Right atrium auricular region (tissue), 2 donors: ENCODE data around the gene HSPA14. TPM values are rescaled to one million over a fixed set of nuclear protein-coding genes. Genes with fewer than 3 reads are reported as not detected.
"Not testable (repeated sequence)": the region's sequence is repeated elsewhere in the genome, so short reads cannot be mapped to it uniquely, and the experiment has no call there.

Experiments
- DNase-seq: peaks from one replicate; pipeline ENCODE4 v3.0.0-alpha.2; 2019; ENCODE audit warnings: low spot score
- H3K27ac ChIP-seq, 2 donors: fragments of 200-600 bp; sonication (generic); 1 replicate in 1 of 2; 2 replicates in 1 of 2; pipeline ENCODE4 v1.5.1; 2016 to 2019
- H3K27me3 ChIP-seq, 2 donors: fragments of 200-600 bp; sonication (generic); one replicate each; pipeline versions ENCODE4 v1.5.1 to v1.6.0; 2017 to 2019
- H3K36me3 ChIP-seq: fragments of 200-600 bp; sonication (generic); one replicate; pipeline ENCODE4 v1.5.1; 2016
- H3K4me1 ChIP-seq, 2 donors: fragments of 200-600 bp; sonication (generic); one replicate each; pipeline versions ENCODE4 v1.5.1 to v1.6.0; 2017 to 2019
- H3K4me3 ChIP-seq, 2 donors: fragments of 200-600 bp; sonication (generic); 1 replicate in 1 of 2; 2 replicates in 1 of 2; pipeline ENCODE4 v1.5.1; 2017 to 2019; ENCODE audit warnings: mild to moderate bottlenecking in 1 of 2, moderate library complexity in 1 of 2
- H3K9me3 ChIP-seq, 2 donors: fragments of 200-600 bp; sonication (generic); one replicate each; pipeline ENCODE4 v1.5.1; 2019
- total RNA-seq, 2 donors: library from RNA; depleted of rRNA; stranded (reverse); fragments of >200 nt; gene quantifications; one replicate each; pipeline ENCODE4 v1.1.0, GENCODE V29; 2016
- TF ChIP-seq, protein P1 (sequence below), 2 donors: fragments of 200-600 bp; sonication (generic); IDR thresholded peaks; one replicate each; pipeline ENCODE4 v1.5.1; 2019; ENCODE audit warnings: antibody characterized with exemption in 2 of 2

Gene HSPA14
- total RNA-seq, 2 donors from 2014 or later = 6.1 to 9.7 TPM

DNA sequence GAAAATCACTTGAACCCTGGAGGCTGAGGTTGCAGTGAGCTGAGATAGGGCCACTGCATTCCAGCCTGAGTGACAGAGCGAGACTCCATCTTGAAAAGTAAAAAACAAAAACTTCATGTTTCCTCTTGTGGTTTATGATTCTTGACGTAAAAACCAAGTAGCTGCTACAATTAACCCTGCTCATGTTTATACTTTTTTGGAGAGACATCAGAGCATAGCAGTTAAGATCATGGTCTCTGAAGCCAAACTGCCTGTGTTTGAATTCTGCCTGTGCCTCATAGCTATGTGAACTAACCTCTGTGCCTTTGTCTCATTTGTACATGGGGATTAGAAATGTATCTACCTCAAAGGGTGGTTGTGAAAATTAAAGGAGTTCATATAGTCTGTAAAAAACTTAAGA lies 67.8 kb downstream of the HSPA14 start:
- H3K27me3 ChIP-seq = no peaks in the 10 kb centered on the region
- H3K36me3 ChIP-seq = peaks cover 25% of the 10 kb centered on the region
- no peaks in the 10 kb centered on the region for H3K9me3 ChIP-seq
- no peaks in the 10 kb centered on the region for H3K4me1 ChIP-seq
- DNase-seq = no peak
- H3K4me3 ChIP-seq = no peak overlapping the region
- H3K27ac ChIP-seq = no peak overlapping the region
- TF ChIP-seq, protein P1, sequence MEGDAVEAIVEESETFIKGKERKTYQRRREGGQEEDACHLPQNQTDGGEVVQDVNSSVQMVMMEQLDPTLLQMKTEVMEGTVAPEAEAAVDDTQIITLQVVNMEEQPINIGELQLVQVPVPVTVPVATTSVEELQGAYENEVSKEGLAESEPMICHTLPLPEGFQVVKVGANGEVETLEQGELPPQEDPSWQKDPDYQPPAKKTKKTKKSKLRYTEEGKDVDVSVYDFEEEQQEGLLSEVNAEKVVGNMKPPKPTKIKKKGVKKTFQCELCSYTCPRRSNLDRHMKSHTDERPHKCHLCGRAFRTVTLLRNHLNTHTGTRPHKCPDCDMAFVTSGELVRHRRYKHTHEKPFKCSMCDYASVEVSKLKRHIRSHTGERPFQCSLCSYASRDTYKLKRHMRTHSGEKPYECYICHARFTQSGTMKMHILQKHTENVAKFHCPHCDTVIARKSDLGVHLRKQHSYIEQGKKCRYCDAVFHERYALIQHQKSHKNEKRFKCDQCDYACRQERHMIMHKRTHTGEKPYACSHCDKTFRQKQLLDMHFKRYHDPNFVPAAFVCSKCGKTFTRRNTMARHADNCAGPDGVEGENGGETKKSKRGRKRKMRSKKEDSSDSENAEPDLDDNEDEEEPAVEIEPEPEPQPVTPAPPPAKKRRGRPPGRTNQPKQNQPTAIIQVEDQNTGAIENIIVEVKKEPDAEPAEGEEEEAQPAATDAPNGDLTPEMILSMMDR (IDR thresholded peaks at IDR 0.05) = no peak

DNA sequence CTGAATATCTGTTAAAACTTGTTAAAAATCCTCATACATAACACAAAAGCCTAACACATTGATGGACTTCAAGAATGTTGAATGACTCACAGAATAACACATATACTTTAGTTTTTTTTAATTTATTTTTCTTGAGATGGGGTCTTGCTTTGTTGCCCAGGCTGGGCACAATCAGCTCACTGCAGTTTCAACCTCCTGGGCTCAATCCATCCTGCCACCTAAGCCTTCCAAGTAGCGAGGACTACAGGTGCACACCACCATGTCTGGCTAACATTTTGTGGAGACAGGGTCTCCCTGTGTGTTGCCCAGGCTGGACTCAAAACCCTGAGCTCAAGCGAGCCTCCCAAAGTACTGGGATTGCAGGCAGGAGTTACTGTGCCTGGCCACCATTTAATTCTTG lies 68.7 kb downstream of the HSPA14 start:
- Histone ChIP-seq H3K36me3 (peaks cover 28% of the 10 kb centered on the region), H3K27ac (no peak overlapping the region), H3K4me1 (no peaks in the 10 kb centered on the region), H3K9me3 (no peaks in the 10 kb centered on the region), H3K27me3 (no peaks in the 10 kb centered on the region), H3K4me3 (no peak overlapping the region)
- DNase-seq = no peak
- TF ChIP-seq, protein P1 (IDR thresholded peaks at IDR 0.05) = no peak

DNA sequence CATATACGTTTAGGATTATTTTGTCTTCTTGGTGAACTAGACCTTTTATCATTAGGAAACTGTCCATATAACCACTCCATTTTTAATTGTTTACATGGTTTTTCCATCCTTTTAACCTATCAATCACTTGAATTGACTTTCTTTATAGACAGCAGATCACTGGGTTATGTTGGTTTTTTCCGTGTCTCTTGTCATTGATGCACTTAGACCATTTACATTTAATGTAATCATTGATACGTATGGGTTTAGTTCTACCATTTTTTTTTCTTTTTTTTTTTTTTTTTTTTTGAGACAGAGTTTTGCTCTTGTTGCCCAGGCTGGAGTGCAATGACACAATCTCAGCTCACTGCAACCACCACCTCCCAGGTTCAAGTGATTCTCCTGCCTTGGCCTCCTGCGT lies 69.5 kb downstream of the HSPA14 start:
- peaks cover 28% of the 10 kb centered on the region for H3K36me3 ChIP-seq
- not testable (repeated sequence) for H3K27ac ChIP-seq, H3K4me3 ChIP-seq, H3K27me3 ChIP-seq, H3K9me3 ChIP-seq, DNase-seq, H3K4me1 ChIP-seq

DNA sequence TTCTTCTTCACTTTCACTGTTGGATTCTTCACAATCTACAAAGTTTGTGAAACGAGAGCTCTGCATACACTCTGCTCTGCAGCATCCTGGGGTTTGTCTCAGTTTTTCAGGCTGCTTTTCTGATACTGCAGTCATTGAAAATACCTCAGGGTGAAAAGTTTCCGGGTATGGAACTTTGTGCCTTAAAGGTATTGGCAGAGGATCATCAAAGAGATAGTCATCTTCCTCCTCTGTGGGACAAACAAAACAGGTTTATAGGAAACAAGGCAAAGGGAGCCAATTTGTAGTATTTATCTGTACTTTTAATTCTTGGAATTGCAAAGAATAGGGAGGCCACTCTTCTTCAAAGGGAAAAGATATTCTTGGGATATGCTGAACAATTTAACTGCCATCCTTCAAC lies 71.0 kb downstream of the HSPA14 start:
- no peak overlapping the region for H3K27ac ChIP-seq
- H3K9me3 ChIP-seq = no peaks in the 10 kb centered on the region
- no peak overlapping the region for H3K4me3 ChIP-seq
- TF ChIP-seq, protein P1 (IDR thresholded peaks at IDR 0.05) = no peak
- no peaks in the 10 kb centered on the region for H3K4me1 ChIP-seq
- no peak for DNase-seq
- peaks cover 28% of the 10 kb centered on the region for H3K36me3 ChIP-seq
- no peaks in the 10 kb centered on the region for H3K27me3 ChIP-seq

DNA sequence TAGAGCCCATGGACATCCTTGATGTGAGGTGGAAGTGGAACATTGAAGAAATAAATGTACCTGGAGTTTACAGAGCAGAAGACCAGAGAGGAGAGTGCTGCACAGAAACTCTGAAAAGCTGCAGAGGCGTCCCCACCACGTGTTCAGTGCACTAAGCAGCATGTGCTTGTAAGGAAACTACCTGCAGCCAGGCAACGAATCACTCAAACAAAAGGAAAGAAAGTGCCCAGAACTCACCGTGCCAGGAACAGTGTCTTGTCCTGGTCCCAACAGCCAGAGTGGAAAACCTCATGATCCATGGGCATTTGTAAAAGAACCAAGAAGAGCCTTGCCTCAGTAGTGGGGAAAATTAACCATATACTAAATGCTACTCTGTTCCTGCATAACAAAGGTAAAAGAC lies 72.8 kb downstream of the HSPA14 start:
- TF ChIP-seq, protein P1 (IDR thresholded peaks at IDR 0.05) = no peak
- Histone ChIP-seq H3K27me3 (no peaks in the 10 kb centered on the region), H3K4me1 (no peaks in the 10 kb centered on the region), H3K36me3 (peaks cover 31% of the 10 kb centered on the region), H3K4me3 (no peak overlapping the region), H3K9me3 (peaks cover 0 to 4% of the 10 kb centered on the region in 2 donors), H3K27ac (no peak overlapping the region)
- no peak for DNase-seq

DNA sequence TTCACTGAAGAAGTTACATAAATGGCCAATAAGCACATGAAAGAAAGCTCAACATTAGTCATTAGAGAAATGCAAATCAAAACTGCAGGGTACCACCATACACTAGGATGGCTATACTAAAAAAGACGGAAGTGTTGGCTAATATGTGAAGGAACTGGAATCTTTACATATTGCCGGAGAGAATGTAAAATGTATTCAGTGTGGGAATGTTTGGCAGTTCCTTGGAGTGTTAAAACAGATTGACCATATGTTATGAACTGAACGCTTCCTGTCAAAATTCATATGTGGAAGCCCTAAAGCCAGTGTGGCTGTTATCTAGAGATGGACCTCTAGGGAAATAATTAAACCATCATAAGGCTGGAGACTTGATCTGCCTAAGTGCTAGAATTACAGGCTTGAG lies 73.7 kb downstream of the HSPA14 start:
- H3K27me3 ChIP-seq = no peaks in the 10 kb centered on the region
- H3K9me3 ChIP-seq = peaks cover 0 to 13% of the 10 kb centered on the region in 2 donors
- H3K4me3 ChIP-seq = no peak overlapping the region
- no peaks in the 10 kb centered on the region for H3K4me1 ChIP-seq
- TF ChIP-seq, protein P1 (IDR thresholded peaks at IDR 0.05) = no peak
- peaks cover 29% of the 10 kb centered on the region for H3K36me3 ChIP-seq
- H3K27ac ChIP-seq = no peak overlapping the region
- no peak for DNase-seq
